ENCODE measurements around the gene SANBR. TPM values are rescaled to one million over a fixed set of nuclear protein-coding genes. Genes with fewer than 3 reads are reported as not detected.

Gene SANBR
- total and polyA plus RNA-seq, 5 donors from 2014 or later = 2.4 to 11.7 (median 5.6) TPM

DNA sequence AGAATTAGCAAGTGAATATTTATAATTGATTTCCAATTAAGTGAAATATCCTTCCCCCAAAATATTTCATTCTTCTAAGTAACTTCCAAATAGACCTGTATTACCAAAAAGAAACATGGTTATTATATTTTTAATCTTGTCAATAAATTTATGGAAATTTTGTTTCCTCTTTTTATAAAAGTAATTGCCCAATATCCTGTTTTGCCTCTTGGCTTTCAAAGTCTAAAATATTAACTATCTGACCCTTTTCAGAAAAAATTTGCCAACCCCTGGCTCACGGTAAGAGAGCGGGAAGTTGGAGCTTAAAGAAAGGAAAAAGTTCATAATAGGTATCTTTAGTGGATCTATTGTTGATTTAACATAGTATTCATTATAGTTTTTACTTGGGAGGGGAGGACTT lies 20.4 kb upstream of the SANBR start:
- no peak for ATAC-seq (ENCODE audit: low read depth in 2 of 2)
- Histone ChIP-seq H3K9me3 (ENCODE audit: control insufficient read depth in 2 of 2, low read length in 2 of 2) (no peaks in the 10 kb centered on the region), H3K4me1 (ENCODE audit: control insufficient read depth, insufficient read depth, low read length, poor library complexity, severe bottlenecking) (peaks cover 2% of the 10 kb centered on the region), H3K4me3 (ENCODE audit: low read depth, low read length) (no peak overlapping the region), H3K36me3 (ENCODE audit: control insufficient read depth, insufficient read depth, low read length) (peaks cover 34% of the 10 kb centered on the region), H3K27ac (ENCODE audit: insufficient read depth, low read length, poor library complexity, severe bottlenecking) (no peak overlapping the region), H3K27me3 (ENCODE audit: control insufficient read depth, insufficient read depth, low read length) (no peaks in the 10 kb centered on the region)
- H3K9me3 Mint-ChIP-seq = no peaks in the 10 kb centered on the region
- H3K27ac Mint-ChIP-seq = no peak overlapping the region
- no peaks in the 10 kb centered on the region for H3K27me3 Mint-ChIP-seq
- peaks cover 23% of the 10 kb centered on the region for H3K36me3 Mint-ChIP-seq
- no peak overlapping the region for H3K4me3 Mint-ChIP-seq
- DNase-seq = no peak
- H3K4me1 Mint-ChIP-seq = peaks cover 24 to 34% (median 29%) of the 10 kb centered on the region in 4 donors

DNA sequence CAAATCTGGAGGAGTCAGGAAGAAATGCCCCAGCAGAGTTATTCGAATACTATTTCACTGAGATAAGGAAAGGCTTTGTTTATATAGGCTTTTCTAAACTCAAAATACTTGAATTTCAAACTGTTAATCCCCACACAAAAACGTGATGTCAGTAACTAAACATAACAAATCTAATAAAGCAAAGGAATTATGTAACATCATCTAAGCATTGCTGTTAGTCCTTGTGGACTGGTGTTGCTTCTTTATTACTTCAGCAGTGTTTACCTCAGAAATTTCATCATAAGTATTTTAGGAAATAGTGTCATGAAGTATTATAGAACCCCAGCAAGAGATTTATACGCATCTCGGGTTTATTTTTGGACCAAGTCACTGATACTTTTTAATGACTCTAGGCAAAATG lies 19.7 kb upstream of the SANBR start:
- Histone ChIP-seq H3K9me3 (ENCODE audit: control insufficient read depth in 2 of 2, low read length in 2 of 2) (no peaks in the 10 kb centered on the region), H3K27ac (ENCODE audit: insufficient read depth, low read length, poor library complexity, severe bottlenecking) (no peak overlapping the region), H3K27me3 (ENCODE audit: control insufficient read depth, insufficient read depth, low read length) (no peaks in the 10 kb centered on the region), H3K4me3 (ENCODE audit: low read depth, low read length) (no peak overlapping the region), H3K36me3 (ENCODE audit: control insufficient read depth, insufficient read depth, low read length) (peaks cover 38% of the 10 kb centered on the region), H3K4me1 (ENCODE audit: control insufficient read depth, insufficient read depth, low read length, poor library complexity, severe bottlenecking) (peaks cover under 1% of the 10 kb centered on the region)
- no peak for ATAC-seq (ENCODE audit: low read depth in 2 of 2)
- H3K4me3 Mint-ChIP-seq = no peak overlapping the region
- no peaks in the 10 kb centered on the region for H3K9me3 Mint-ChIP-seq
- no peak for DNase-seq
- peaks cover 21 to 28% (median 27%) of the 10 kb centered on the region in 4 donors for H3K4me1 Mint-ChIP-seq
- H3K27me3 Mint-ChIP-seq = no peaks in the 10 kb centered on the region
- peaks cover 27% of the 10 kb centered on the region for H3K36me3 Mint-ChIP-seq
- H3K27ac Mint-ChIP-seq = no peak overlapping the region

DNA sequence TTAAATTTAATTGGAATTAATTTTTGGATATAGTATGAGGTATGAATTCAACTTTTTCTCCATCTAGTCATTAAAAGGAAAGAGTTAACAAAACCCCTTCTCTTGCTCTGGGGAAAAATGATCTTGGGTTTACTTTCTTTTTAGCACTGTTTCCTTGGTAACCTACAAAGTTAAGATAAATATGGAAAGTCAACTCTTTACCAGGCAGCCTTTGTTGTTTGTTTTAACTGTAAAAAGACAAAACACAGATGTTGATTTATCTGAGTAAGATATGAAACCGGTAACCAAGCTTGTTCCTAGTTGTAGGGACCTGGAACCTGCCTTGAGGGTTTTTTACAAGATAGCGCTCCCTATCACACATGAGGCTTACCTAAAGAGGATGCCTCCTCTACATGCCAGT lies 10.1 kb upstream of the SANBR start:
- peaks cover 16% of the 10 kb centered on the region for H3K36me3 Mint-ChIP-seq
- no peaks in the 10 kb centered on the region for H3K27me3 Mint-ChIP-seq
- H3K27ac Mint-ChIP-seq = peak overlapping the region in 1 of 3 donors; percentile 34
- Histone ChIP-seq H3K4me1 (ENCODE audit: control insufficient read depth, insufficient read depth, low read length, poor library complexity, severe bottlenecking) (no peaks in the 10 kb centered on the region), H3K4me3 (ENCODE audit: low read depth, low read length) (no peak overlapping the region), H3K36me3 (ENCODE audit: control insufficient read depth, insufficient read depth, low read length) (peaks cover 12% of the 10 kb centered on the region), H3K9me3 (ENCODE audit: control insufficient read depth in 2 of 2, low read length in 2 of 2) (no peaks in the 10 kb centered on the region), H3K27ac (ENCODE audit: insufficient read depth, low read length, poor library complexity, severe bottlenecking) (no peak overlapping the region), H3K27me3 (ENCODE audit: control insufficient read depth, insufficient read depth, low read length) (no peaks in the 10 kb centered on the region)
- H3K4me3 Mint-ChIP-seq = no peak overlapping the region
- ATAC-seq (ENCODE audit: low read depth in 2 of 2) (no peak), DNase-seq (no peak)
- H3K9me3 Mint-ChIP-seq = no peaks in the 10 kb centered on the region
- H3K4me1 Mint-ChIP-seq = peaks cover 6 to 13% (median 12%) of the 10 kb centered on the region in 4 donors

DNA sequence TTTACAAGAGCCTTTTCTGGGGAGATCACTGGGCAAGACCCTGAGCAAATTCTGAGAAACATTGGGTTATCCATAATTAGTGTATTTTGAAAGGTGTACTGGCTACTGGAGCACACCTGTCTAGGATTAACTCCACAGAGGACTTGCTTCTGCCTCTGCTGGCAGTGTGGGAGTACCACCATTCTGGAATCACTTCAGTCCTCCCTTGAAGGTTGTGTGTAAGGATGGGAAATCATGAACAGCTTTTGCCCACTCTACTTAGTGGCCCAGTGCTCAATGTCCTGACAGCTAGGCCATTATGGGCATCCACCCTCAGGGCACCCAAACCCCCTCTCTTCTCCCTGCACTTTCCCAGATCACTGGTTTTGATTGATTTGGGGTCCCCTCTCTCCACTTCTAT lies 8.1 kb upstream of the SANBR start:
- H3K27me3 Mint-ChIP-seq = no peaks in the 10 kb centered on the region

DNA sequence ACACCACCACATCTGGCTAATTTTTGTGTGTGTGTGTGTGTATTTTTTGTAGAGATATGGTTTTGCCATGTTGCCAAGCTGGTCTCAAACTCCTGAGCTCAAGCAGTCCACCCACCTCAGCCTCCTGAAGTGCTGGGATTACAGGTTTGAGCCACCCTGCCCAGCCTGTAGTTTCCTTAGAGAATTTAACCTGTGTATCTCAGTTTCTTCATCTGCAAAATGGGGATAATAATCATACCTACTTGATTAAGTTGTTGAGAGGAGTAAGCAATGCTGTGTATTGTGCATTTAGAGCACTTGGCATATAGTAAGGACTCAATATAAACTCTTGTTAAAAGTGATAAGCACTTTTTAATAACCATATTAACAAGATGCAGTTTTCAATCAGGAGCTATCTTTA lies 6.3 kb upstream of the SANBR start:
- DNase-seq (no peak), ATAC-seq (ENCODE audit: low read depth in 2 of 2) (no peak)
- H3K36me3 ChIP-seq (ENCODE audit: control insufficient read depth, insufficient read depth, low read length) = no peaks in the 10 kb centered on the region
- Mint-ChIP-seq H3K4me3 (no peak overlapping the region), H3K27me3 (no peaks in the 10 kb centered on the region), H3K4me1 (peaks cover 6 to 14% (median 8%) of the 10 kb centered on the region in 4 donors), H3K36me3 (peaks cover 9% of the 10 kb centered on the region), H3K9me3 (no peaks in the 10 kb centered on the region), H3K27ac (no peak overlapping the region)
- H3K27me3 ChIP-seq (ENCODE audit: control insufficient read depth, insufficient read depth, low read length) = no peaks in the 10 kb centered on the region
- H3K4me1 ChIP-seq (ENCODE audit: control insufficient read depth, insufficient read depth, low read length, poor library complexity, severe bottlenecking) = no peaks in the 10 kb centered on the region
- H3K4me3 ChIP-seq (ENCODE audit: low read depth, low read length) = no peak overlapping the region
- no peaks in the 10 kb centered on the region for H3K9me3 ChIP-seq (ENCODE audit: control insufficient read depth in 2 of 2, low read length in 2 of 2)
- H3K27ac ChIP-seq (ENCODE audit: insufficient read depth, low read length, poor library complexity, severe bottlenecking) = no peak overlapping the region

More for the DNA sequence above, 8.1 kb upstream of the SANBR start:
- Histone ChIP-seq H3K27ac (ENCODE audit: insufficient read depth, low read length, poor library complexity, severe bottlenecking) (no peak overlapping the region), H3K27me3 (ENCODE audit: control insufficient read depth, insufficient read depth, low read length) (no peaks in the 10 kb centered on the region), H3K4me1 (ENCODE audit: control insufficient read depth, insufficient read depth, low read length, poor library complexity, severe bottlenecking) (no peaks in the 10 kb centered on the region), H3K4me3 (ENCODE audit: low read depth, low read length) (no peak overlapping the region), H3K9me3 (ENCODE audit: control insufficient read depth in 2 of 2, low read length in 2 of 2) (no peaks in the 10 kb centered on the region), H3K36me3 (ENCODE audit: control insufficient read depth, insufficient read depth, low read length) (peaks cover under 1% of the 10 kb centered on the region)
- ATAC-seq (ENCODE audit: low read depth in 2 of 2) (no peak), DNase-seq (no peak)
- H3K36me3 Mint-ChIP-seq = peaks cover 13% of the 10 kb centered on the region
- H3K9me3 Mint-ChIP-seq = no peaks in the 10 kb centered on the region
- H3K27ac Mint-ChIP-seq = no peak overlapping the region
- H3K4me1 Mint-ChIP-seq = peaks cover 6 to 18% (median 12%) of the 10 kb centered on the region in 4 donors
- H3K4me3 Mint-ChIP-seq = no peak overlapping the region

DNA sequence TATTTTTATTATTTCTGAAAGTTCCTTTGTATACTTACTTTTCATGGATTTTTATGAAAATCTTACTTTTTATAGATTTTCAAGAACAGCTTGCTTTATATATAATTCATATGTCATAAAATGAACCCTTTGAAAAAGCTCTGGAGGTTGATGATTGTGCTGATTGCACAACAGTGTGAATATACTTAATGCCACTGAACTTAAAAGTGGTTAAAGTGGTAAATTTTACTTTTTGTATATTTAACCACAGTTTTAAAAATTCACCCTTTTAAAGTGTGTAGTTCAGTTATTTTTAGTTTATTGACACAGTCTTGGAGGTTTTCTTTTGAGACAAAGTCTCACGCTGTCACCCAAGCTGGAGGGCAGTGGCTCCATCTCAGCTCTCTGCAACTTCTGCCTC lies 8.4 kb downstream of the SANBR start:
- Histone ChIP-seq H3K4me1 (ENCODE audit: control insufficient read depth, insufficient read depth, low read length, poor library complexity, severe bottlenecking) (no peaks in the 10 kb centered on the region), H3K36me3 (ENCODE audit: control insufficient read depth, insufficient read depth, low read length) (peaks cover 19% of the 10 kb centered on the region), H3K9me3 (ENCODE audit: control insufficient read depth in 2 of 2, low read length in 2 of 2) (no peaks in the 10 kb centered on the region), H3K27me3 (ENCODE audit: control insufficient read depth, insufficient read depth, low read length) (no peaks in the 10 kb centered on the region), H3K27ac (ENCODE audit: insufficient read depth, low read length, poor library complexity, severe bottlenecking) (no peak overlapping the region), H3K4me3 (ENCODE audit: low read depth, low read length) (no peak overlapping the region)
- no peaks in the 10 kb centered on the region for H3K9me3 Mint-ChIP-seq
- no peaks in the 10 kb centered on the region for H3K27me3 Mint-ChIP-seq
- H3K27ac Mint-ChIP-seq = no peak overlapping the region
- H3K4me3 Mint-ChIP-seq = no peak overlapping the region
- peaks cover 0 to 3% (median 1%) of the 10 kb centered on the region in 4 donors for H3K4me1 Mint-ChIP-seq
- ATAC-seq (ENCODE audit: low read depth in 2 of 2) (no peak), DNase-seq (no peak)
- H3K36me3 Mint-ChIP-seq = peaks cover 17% of the 10 kb centered on the region

DNA sequence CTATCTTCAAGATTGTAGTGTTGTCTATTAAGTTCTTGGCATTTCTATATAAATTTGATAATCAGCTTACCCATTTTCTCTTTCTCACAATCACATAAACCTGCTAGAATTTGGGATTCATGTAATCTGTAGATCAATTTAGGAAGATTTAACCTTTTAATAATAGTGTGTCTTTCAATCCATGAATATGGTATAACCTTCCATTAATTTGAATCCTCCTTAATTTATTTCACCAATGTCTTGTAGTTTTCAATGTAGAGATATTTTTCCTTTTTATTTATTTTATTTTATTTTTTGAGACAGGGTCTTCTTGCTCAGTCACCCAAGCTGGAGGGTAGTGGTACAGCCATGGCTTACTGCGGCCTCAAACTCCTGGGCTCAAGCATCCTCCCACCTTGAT lies 20.2 kb downstream of the SANBR start:
- Mint-ChIP-seq H3K4me3 (no peak overlapping the region), H3K27me3 (no peaks in the 10 kb centered on the region), H3K36me3 (peaks cover 4% of the 10 kb centered on the region), H3K27ac (no peak overlapping the region), H3K4me1 (peaks cover 0 to 5% (median 0%) of the 10 kb centered on the region in 4 donors), H3K9me3 (peaks cover 0 to 2% (median 0%) of the 10 kb centered on the region in 7 donors)
- Histone ChIP-seq H3K4me3 (ENCODE audit: low read depth, low read length) (no peak overlapping the region), H3K36me3 (ENCODE audit: control insufficient read depth, insufficient read depth, low read length) (no peaks in the 10 kb centered on the region), H3K4me1 (ENCODE audit: control insufficient read depth, insufficient read depth, low read length, poor library complexity, severe bottlenecking) (no peaks in the 10 kb centered on the region), H3K27ac (ENCODE audit: insufficient read depth, low read length, poor library complexity, severe bottlenecking) (no peak overlapping the region), H3K9me3 (ENCODE audit: control insufficient read depth in 2 of 2, low read length in 2 of 2) (no peaks in the 10 kb centered on the region), H3K27me3 (ENCODE audit: control insufficient read depth, insufficient read depth, low read length) (no peaks in the 10 kb centered on the region)
- ATAC-seq (ENCODE audit: low read depth in 2 of 2) = no peak
- DNase-seq = no peak

DNA sequence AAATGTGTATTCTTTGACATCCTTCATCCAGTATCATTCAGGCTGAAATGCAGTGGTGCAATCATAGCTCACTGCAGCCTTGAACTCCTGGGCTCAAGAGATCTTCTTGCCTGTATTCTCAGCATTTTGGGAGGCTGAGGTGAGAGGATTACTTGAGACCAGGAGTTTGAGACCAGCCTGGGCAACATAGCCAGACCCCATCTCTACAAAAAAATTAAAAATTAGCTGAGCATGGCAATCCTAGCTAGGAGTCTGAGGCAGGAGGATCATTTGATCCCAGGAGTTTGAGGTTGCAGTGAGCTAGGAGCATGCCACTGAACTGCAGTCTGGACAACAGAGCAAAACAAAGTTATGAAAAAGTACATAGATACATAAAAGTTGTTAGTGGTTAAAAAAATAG lies 24.1 kb downstream of the SANBR start:
- peaks cover 0 to 2% (median 0%) of the 10 kb centered on the region in 4 donors for H3K4me1 Mint-ChIP-seq
- ATAC-seq (ENCODE audit: low read depth in 2 of 2) (no peak), DNase-seq (no peak)
- no peak overlapping the region for H3K4me3 ChIP-seq (ENCODE audit: low read depth, low read length)
- H3K27ac ChIP-seq (ENCODE audit: insufficient read depth, low read length, poor library complexity, severe bottlenecking) = no peak overlapping the region
- peaks cover under 1% of the 10 kb centered on the region for H3K36me3 Mint-ChIP-seq
- no peak overlapping the region for H3K27ac Mint-ChIP-seq
- peaks cover 0 to under 1% (median 0%) of the 10 kb centered on the region in 7 donors for H3K9me3 Mint-ChIP-seq
- no peaks in the 10 kb centered on the region for H3K27me3 ChIP-seq (ENCODE audit: control insufficient read depth, insufficient read depth, low read length)
- H3K4me1 ChIP-seq (ENCODE audit: control insufficient read depth, insufficient read depth, low read length, poor library complexity, severe bottlenecking) = no peaks in the 10 kb centered on the region
- no peaks in the 10 kb centered on the region for H3K27me3 Mint-ChIP-seq
- no peaks in the 10 kb centered on the region for H3K36me3 ChIP-seq (ENCODE audit: control insufficient read depth, insufficient read depth, low read length)
- H3K4me3 Mint-ChIP-seq = no peak overlapping the region
- H3K9me3 ChIP-seq (ENCODE audit: control insufficient read depth in 2 of 2, low read length in 2 of 2) = no peaks in the 10 kb centered on the region

Data from CD4-positive, CD25-positive, alpha-beta regulatory T cell (primary cell).